Hepatocyte (in vitro differentiated cells): ENCODE results near the gene KRTAP3-2. TPM values are rescaled to one million over a fixed set of nuclear protein-coding genes. Genes with fewer than 3 reads are reported as not detected.
A peak's percentile ranks its signal among the peaks of the same experiment; 100 is the strongest.

Source experiments
- DNase-seq: peaks from one replicate; pipeline ENCODE4 v3.0.0-alpha.2; 2016; ENCODE audit warnings: low spot score
- H2AFZ ChIP-seq: fragments of 200-600 bp; sonication (generic); 2 replicates; pipeline ENCODE4 v1.6.0; 2016; ENCODE audit warnings: antibody characterized with exemption, mild to moderate bottlenecking
- H3K27ac ChIP-seq: fragments of 200-600 bp; sonication (generic); 2 replicates; pipeline ENCODE4 v1.5.1; 2016; ENCODE audit warnings: mild to moderate bottlenecking
- H3K27me3 ChIP-seq: fragments of 200-600 bp; sonication (generic); 2 replicates; pipeline ENCODE4 v1.6.1; 2016
- H3K36me3 ChIP-seq: fragments of 200-600 bp; sonication (generic); replicated peaks from 2 replicates; pipeline ENCODE4 v1.5.1; 2016; ENCODE audit warnings: low read depth; ENCODE audit not compliant: insufficient read depth
- H3K4me1 ChIP-seq: fragments of 200-600 bp; sonication (generic); 2 replicates; pipeline ENCODE4 v1.5.1; 2016; ENCODE audit warnings: mild to moderate bottlenecking, moderate library complexity; ENCODE audit not compliant: insufficient read depth
- H3K4me2 ChIP-seq: fragments of 200-600 bp; sonication (generic); 2 replicates; pipeline ENCODE4 v1.6.0; 2016
- H3K4me3 ChIP-seq: fragments of 200-600 bp; sonication (generic); 2 replicates; pipeline ENCODE4 v1.5.1; 2016; ENCODE audit warnings: mild to moderate bottlenecking
- H3K79me2 ChIP-seq: fragments of 200-600 bp; sonication (generic); 2 replicates; pipeline ENCODE4 v1.6.0; 2017; ENCODE audit warnings: mild to moderate bottlenecking
- H3K9me2 ChIP-seq: fragments of 200-600 bp; sonication (generic); replicated peaks from 2 replicates; pipeline ENCODE4 v1.6.0; 2017; ENCODE audit warnings: mild to moderate bottlenecking; ENCODE audit not compliant: insufficient read depth
- H3K9me3 ChIP-seq: fragments of 200-600 bp; sonication (generic); 2 replicates; pipeline ENCODE4 v1.5.1; 2016; ENCODE audit warnings: low read depth, mild to moderate bottlenecking
- H4K20me1 ChIP-seq: fragments of 200-600 bp; sonication (generic); 2 replicates; pipeline ENCODE4 v1.6.0; 2016; ENCODE audit warnings: mild to moderate bottlenecking; ENCODE audit not compliant: insufficient read depth, poor library complexity, severe bottlenecking
- CTCF ChIP-seq: fragments of 200-600 bp; sonication (generic); IDR thresholded peaks from 2 replicates; pipeline ENCODE4 v1.5.1; 2016; ENCODE audit warnings: antibody characterized with exemption, mild to moderate bottlenecking; ENCODE audit not compliant: poor library complexity
- EZH2 ChIP-seq: fragments of 200-600 bp; sonication (generic); IDR thresholded peaks from 2 replicates; pipeline ENCODE4 v1.6.1; 2016; ENCODE audit warnings: antibody characterized with exemption, mild to moderate bottlenecking, borderline replicate concordance
- EZH2phosphoT487 ChIP-seq: fragments of 200-600 bp; sonication (generic); IDR thresholded peaks from one replicate; pipeline ENCODE4 v1.6.1; 2018; ENCODE audit warnings: antibody characterized with exemption, mild to moderate bottlenecking, low read depth, moderate library complexity; ENCODE audit not compliant: unreplicated experiment, severe bottlenecking
- WGBS: methylation state at CpG from one replicate; pipeline ENCODE4 v1.1.6; 2016; ENCODE audit warnings: low lambda C conversion rate; ENCODE audit errors: missing lambda C conversion rate; 5-methylcytosine and 5-hydroxymethylcytosine counted together
- polyA plus RNA-seq: library from polyadenylated mRNA; unstranded; fragments of >200 nt; fragmentation: Nextera tagmentation; extraction: Ambion mirVana; gene quantifications from 2 replicates; pipeline ENCODE4 v1.2.1, GENCODE V29; 2016
- total RNA-seq: library from RNA; depleted of rRNA; stranded (reverse); fragments of >200 nt; gene quantifications from 2 replicates; pipeline ENCODE4 v1.2.3, GENCODE V29; 2014

KRTAP3-2 gene
- total and polyA plus RNA-seq, 2 experiments from 2014 or later: not detected

DNA sequence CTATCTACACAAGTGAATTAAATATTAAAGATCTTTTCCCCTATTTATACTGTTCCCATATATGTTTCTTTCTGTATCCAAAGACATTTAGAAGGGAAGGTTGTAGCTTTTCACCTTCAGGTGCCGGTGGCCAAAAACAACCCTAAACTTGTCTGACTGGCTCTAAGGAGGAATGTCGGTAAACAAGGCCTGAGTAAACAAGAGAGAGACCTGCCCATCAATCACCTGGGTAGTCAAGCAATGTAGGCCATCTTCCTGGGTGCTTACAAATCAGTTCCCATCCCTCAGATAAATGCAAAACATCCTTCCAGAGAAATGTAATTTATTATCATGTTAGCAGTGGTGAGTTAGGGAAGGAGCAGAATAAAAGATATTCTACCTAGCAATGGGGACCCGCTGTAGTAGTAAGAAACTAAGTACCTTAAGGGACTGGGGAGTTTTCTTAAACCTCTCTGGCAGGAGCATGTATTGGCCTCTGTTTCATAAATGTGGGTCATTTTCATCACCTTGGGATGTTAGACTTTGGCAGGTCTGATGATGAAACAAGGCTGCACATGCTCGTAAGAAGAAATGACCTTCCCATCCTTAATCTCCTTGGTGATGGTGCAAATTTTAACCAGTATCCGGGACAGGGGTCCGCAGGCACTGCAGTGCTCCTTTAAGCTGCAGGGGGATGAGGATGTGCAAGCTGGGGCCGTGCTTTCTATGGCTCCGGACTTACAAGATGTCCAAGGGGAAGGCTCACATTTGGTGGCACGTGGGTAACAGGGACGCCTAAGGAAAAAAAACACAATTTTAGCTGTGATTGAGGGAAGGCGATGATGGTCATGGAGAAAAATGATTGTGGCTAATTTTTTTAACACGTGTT lies 41.4 kb downstream of the KRTAP3-2 start:
- Histone ChIP-seq H4K20me1 (no peaks in the 10 kb centered on the region), H3K27me3 (no peaks in the 10 kb centered on the region), H3K36me3 (no peaks in the 10 kb centered on the region), H3K4me2 (no peak overlapping the region), H3K9me2 (no peaks in the 10 kb centered on the region), H2AFZ (no peak overlapping the region), H3K27ac (peak overlapping the region; percentile 56), H3K4me3 (no peak overlapping the region), H3K79me2 (no peaks in the 10 kb centered on the region), H3K9me3 (no peaks in the 10 kb centered on the region), H3K4me1 (peaks cover 15% of the 10 kb centered on the region)
- TF ChIP-seq EZH2 (no peak), CTCF (no peak), EZH2phosphoT487 (no peak)
- peak; percentile 24 for DNase-seq
- 79% methylated on average over 12 of the region's 12 CpGs for WGBS

DNA sequence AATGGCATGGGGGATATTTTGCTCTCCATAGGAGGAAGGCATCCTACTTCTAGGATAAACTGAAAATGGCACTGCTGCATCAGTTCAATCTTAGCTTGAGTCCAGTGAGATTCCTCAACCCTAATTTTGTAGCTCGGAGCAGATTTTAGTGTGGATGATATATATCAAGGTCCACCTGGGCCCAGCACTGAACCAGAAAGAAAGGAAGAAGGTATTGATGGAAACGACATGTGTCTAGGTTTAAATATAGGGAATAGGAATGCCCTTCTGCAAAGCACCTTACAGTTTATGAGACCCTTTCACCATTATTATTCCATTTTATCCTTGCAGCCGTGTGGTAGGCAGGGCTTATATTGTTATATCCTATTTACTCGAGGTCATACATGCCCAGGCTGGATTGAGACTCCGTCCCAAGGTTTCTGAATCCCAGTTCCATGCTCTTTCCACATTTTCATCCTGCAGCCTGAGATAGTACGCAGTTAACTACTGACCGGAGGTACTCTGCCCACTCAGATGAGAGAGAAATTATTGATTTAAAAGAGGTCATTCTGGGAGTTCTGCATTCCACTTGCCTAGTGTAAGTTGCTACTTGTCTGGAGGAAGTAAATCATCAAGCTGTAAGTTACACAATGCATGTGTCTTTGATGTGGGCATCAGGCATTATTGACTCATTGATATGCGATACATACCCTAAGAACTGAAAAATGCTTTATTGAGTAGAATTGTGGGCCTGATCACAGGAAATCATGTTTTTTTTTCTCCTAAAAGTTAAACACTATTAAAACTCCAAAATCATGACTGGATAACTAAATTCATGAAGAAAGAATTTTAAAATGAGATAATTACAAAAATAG lies 43.1 kb downstream of the KRTAP3-2 start:
- Histone ChIP-seq H3K4me3 (no peak overlapping the region), H3K4me2 (no peak overlapping the region), H3K79me2 (no peaks in the 10 kb centered on the region), H4K20me1 (no peaks in the 10 kb centered on the region), H3K4me1 (peaks cover 15% of the 10 kb centered on the region), H3K9me3 (no peaks in the 10 kb centered on the region), H3K27me3 (no peaks in the 10 kb centered on the region), H3K36me3 (no peaks in the 10 kb centered on the region), H3K27ac (peak overlapping the region; percentile 56), H3K9me2 (no peaks in the 10 kb centered on the region), H2AFZ (no peak overlapping the region)
- DNase-seq: peak; percentile 37
- TF ChIP-seq CTCF: no peak
- TF ChIP-seq EZH2phosphoT487: no peak
- TF ChIP-seq EZH2: no peak
- WGBS: 63% methylated on average over 8 of the region's 8 CpGs

- WGBS: 84% methylated on average over 2 of the region's 2 CpGs
- Histone ChIP-seq H4K20me1 (no peaks in the 10 kb centered on the region), H3K9me3 (no peaks in the 10 kb centered on the region), H3K9me2 (no peaks in the 10 kb centered on the region), H3K36me3 (no peaks in the 10 kb centered on the region), H3K27ac (no peak overlapping the region), H3K79me2 (no peaks in the 10 kb centered on the region), H3K4me3 (no peak overlapping the region), H3K4me1 (peaks cover 21% of the 10 kb centered on the region), H3K27me3 (no peaks in the 10 kb centered on the region), H3K4me2 (no peak overlapping the region), H2AFZ (no peak overlapping the region)
- DNase-seq: no peak
- no peak for TF ChIP-seq EZH2
- TF ChIP-seq CTCF: no peak
- no peak for TF ChIP-seq EZH2phosphoT487
These were observed 45.8 kb downstream of the KRTAP3-2 start for GRCh38 chr17:40953881-40954280.
